Activated CD8-positive, alpha-beta T cell treated with anti-CD3 and anti-CD28 coated beads, Interleukin-2, amount 10 ng/mL, durations not matched to agents 7 days and 5 days (primary cell): Measurements from ENCODE around the gene DUSP7. TPM values are rescaled to one million over a fixed set of nuclear protein-coding genes. Genes with fewer than 3 reads are reported as not detected.

ENCODE experiments used
- ATAC-seq: fragments of 150-1000 bp; cut with Tn5 transposase; one replicate; pipeline ENCODE4 v1.10.0; 2021; ENCODE audit warnings: moderate library complexity
- CTCF ChIA-PET: fragments of 350-600 bp; sonication (Branson Sonifier 250); formaldehyde crosslinking; loops from one replicate; lab custom pipeline; 2021; ENCODE audit warnings: antibody characterized with exemption; lab: Charles Lee
- POLR2A ChIA-PET: fragments of 350-600 bp; sonication (Branson Sonifier 250); formaldehyde crosslinking; loops from one replicate; lab custom pipeline; 2021; ENCODE audit warnings: antibody characterized with exemption; lab: Charles Lee
- DNase-seq: peaks from one replicate; pipeline ENCODE4 v3.0.0-alpha.2; 2020
- H3K27ac Mint-ChIP-seq: one replicate; pipeline ENCODE4 v1.8.0; 2021; ENCODE audit warnings: mild to moderate bottlenecking, mixed read lengths
- H3K27me3 Mint-ChIP-seq: one replicate; pipeline ENCODE4 v1.8.0; 2021; ENCODE audit warnings: low read depth, mixed read lengths
- H3K36me3 Mint-ChIP-seq: one replicate; pipeline ENCODE4 v1.8.0; 2021; ENCODE audit warnings: low read depth, mixed read lengths
- H3K4me1 Mint-ChIP-seq: one replicate; pipeline ENCODE4 v1.8.0; 2021; ENCODE audit warnings: low read depth, mixed read lengths
- H3K4me3 Mint-ChIP-seq: one replicate; pipeline ENCODE4 v1.8.0; 2021; ENCODE audit warnings: mild to moderate bottlenecking, mixed read lengths
- H3K9me3 Mint-ChIP-seq: one replicate; pipeline ENCODE4 v1.8.0; 2022; ENCODE audit warnings: mixed read lengths; ENCODE audit not compliant: insufficient read depth
- total RNA-seq, 2 experiments: library from RNA; stranded (reverse); gene quantifications; one replicate each; pipeline ENCODE4 v1.2.3, GENCODE V29; 2021

Gene DUSP7
- total RNA-seq, 2 experiments from 2014 or later, result 37.4 to 39.1 TPM

DNA sequence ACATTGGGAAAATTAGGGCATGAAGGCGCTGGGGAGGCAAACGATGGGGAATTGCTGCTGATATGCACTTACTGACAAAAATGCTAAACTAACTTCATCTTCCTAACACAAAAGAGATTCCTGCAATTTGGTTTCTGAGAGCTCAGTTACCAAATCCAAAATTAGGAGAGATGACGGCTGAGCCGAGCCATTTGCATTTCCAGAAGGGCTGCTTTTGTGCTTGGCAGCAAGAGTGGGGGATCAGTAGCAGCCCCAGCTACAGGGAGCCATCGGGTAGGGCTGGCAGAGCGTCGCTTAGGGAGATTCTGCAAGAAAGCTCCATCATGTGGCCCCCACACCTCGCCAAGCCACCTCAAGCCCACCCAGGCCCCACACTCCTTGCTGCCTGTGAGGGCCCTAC lies 16.1 kb upstream of the DUSP7 start:
- POLR2A ChIA-PET, result no interaction called here
- DNase-seq, result no peak

GRCh38 chr3:52072020-52072419 lies 15.6 kb upstream of the DUSP7 start:
- H3K27ac Mint-ChIP-seq, result no peak overlapping the region
- H3K36me3 Mint-ChIP-seq, result peaks cover 6% of the 10 kb centered on the region
- DNase-seq, result no peak
- ATAC-seq, result no peak
- CTCF ChIA-PET, result no interaction called here
- peaks cover 11% of the 10 kb centered on the region for H3K4me1 Mint-ChIP-seq
- no peaks in the 10 kb centered on the region for H3K27me3 Mint-ChIP-seq
- H3K4me3 Mint-ChIP-seq, result no peak overlapping the region
- POLR2A ChIA-PET, result no interaction called here
- no peaks in the 10 kb centered on the region for H3K9me3 Mint-ChIP-seq

More for the DNA sequence above, 16.1 kb upstream of the DUSP7 start:
- CTCF ChIA-PET, result no interaction called here
- H3K9me3 Mint-ChIP-seq, result no peaks in the 10 kb centered on the region
- no peak overlapping the region for H3K27ac Mint-ChIP-seq
- H3K36me3 Mint-ChIP-seq, result peaks cover 6% of the 10 kb centered on the region
- H3K27me3 Mint-ChIP-seq, result no peaks in the 10 kb centered on the region
- no peak for ATAC-seq
- H3K4me3 Mint-ChIP-seq, result no peak overlapping the region
- H3K4me1 Mint-ChIP-seq, result peaks cover 11% of the 10 kb centered on the region

DNA sequence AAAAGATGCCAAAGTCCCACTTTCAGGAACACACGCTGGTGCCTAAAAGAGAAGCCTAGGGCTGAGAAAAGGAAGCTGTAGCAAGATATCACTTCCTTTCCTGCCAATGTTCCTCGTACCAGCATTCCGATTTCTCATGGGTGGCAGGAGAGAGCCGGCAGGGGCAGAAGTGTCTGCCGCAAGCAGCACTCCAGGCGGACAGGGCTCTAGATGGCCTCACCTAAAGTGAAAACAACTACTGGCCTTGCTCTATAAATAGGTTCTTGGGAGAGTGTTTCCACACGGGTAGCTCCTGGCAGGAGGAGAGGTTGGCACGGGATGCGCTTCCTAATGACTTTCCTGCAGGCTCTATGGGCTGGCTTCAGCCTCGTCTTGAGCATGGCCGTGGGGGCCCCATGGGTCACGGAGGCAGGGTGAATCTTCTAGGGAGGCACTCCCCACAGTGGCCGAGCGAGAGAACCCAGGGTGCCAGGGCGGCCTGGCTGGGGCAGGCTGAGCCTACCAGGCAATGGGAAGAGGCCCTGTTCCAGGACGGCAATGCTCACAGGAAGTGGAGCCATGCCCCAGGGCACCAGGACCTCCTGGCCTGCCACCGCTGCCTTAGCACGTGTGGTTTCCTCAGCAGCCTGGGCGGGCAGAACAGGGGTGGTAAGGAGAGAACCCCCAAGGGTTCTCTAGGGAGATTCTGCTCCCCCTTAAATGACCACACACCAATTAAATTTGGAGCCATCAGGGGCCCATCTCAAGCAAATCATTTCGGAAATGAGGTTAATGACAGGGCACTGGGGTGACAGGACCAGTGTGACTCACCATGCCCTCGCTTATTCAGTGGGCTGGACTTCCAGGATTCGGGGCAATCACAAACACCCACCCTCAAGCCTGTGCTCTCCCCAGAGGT lies 14.6 kb upstream of the DUSP7 start:
- CTCF ChIA-PET, result interaction anchor here (1.3 kb wide), 1 partner anchor 11 kb away, joined by 3 read pairs; no protein-coding TSS in a partner anchor

DNA sequence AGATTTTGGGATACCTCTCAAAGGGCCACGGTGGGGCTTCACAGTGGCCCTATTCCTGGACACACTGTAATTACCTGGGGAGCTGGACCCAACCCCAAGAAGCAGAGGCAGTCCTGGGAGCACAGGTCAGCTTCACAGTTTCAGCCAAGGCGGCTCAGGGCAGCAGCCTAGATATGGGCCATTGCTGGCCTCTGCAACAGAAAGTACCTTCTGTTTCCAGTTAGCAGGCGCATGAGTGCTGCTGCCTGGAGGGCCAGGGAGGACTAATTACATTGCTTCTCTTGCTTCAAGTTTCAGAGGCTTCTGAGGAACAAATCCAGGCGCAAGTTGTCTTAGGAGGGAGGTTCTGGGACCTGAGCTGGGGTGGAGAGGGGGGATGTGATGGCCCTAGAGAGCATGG lies 13.5 kb upstream of the DUSP7 start:
- H3K4me1 Mint-ChIP-seq, result peaks cover 11% of the 10 kb centered on the region
- peaks cover 6% of the 10 kb centered on the region for H3K36me3 Mint-ChIP-seq
- DNase-seq (no peak), ATAC-seq (no peak)
- H3K4me3 Mint-ChIP-seq, result no peak overlapping the region
- no peaks in the 10 kb centered on the region for H3K9me3 Mint-ChIP-seq
- ChIA-PET POLR2A (no interaction called here), CTCF (interaction anchor here (1.3 kb wide), 1 partner anchor 10 kb away, joined by 3 read pairs; no protein-coding TSS in a partner anchor)
- no peak overlapping the region for H3K27ac Mint-ChIP-seq
- no peaks in the 10 kb centered on the region for H3K27me3 Mint-ChIP-seq

More for the DNA sequence above, 14.6 kb upstream of the DUSP7 start:
- no peak overlapping the region for H3K4me3 Mint-ChIP-seq
- H3K27ac Mint-ChIP-seq, result no peak overlapping the region
- no peaks in the 10 kb centered on the region for H3K9me3 Mint-ChIP-seq
- H3K36me3 Mint-ChIP-seq, result peaks cover 6% of the 10 kb centered on the region
- H3K27me3 Mint-ChIP-seq, result no peaks in the 10 kb centered on the region
- H3K4me1 Mint-ChIP-seq, result peaks cover 11% of the 10 kb centered on the region
- ATAC-seq (no peak), DNase-seq (no peak)
- POLR2A ChIA-PET, result no interaction called here

DNA sequence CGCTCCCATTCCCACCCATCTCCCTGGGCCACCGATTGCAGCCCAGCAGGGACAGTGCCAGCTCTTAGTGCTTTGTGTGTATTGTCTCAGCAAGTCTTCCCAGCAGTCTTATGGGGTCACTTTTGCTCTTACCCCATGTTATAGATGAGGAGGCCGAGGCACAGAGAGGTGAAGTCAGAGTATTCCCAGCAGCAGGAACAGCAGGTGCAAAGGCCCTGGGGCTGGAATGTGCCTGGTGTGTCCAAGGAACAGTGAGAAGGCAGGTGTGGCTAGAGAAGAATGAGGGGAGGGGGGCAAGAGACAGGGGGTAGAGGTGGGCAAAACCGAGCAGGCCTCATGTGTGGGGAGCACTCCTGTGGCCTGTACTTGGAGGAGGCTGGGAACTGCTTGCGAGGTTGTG lies 12.8 kb upstream of the DUSP7 start:
- Mint-ChIP-seq H3K4me3 (no peak overlapping the region), H3K4me1 (peaks cover 11% of the 10 kb centered on the region), H3K27me3 (no peaks in the 10 kb centered on the region), H3K27ac (peak overlapping the region; percentile 10), H3K36me3 (peaks cover 3% of the 10 kb centered on the region), H3K9me3 (no peaks in the 10 kb centered on the region)
- ATAC-seq (no peak), DNase-seq (no peak)
- POLR2A ChIA-PET, result no interaction called here
- CTCF ChIA-PET, result no interaction called here

DNA sequence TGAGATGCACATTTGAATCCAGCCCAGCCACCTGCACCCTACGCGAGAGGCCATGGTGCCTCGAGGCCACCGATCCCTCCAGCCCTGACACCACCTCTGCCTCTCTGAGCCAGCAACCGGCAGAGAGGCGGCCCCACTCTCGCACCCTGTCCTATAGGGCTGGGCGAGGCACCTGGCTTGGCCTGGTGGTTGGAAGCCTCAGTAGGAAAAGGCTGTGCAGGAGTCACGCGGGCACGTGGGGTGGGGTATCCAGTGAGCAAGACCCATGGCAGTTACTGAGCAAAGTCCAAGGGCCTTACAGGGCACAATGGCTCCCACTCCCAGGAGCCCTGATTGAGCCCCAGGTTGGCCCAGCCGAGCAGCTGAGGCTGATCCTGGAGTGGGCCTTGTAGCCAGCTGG lies 12.4 kb upstream of the DUSP7 start:
- CTCF ChIA-PET, result no interaction called here
- ATAC-seq, result no peak
- DNase-seq, result no peak
- Mint-ChIP-seq H3K27ac (no peak overlapping the region), H3K27me3 (no peaks in the 10 kb centered on the region), H3K4me3 (no peak overlapping the region), H3K4me1 (peaks cover 11% of the 10 kb centered on the region), H3K9me3 (no peaks in the 10 kb centered on the region), H3K36me3 (no peaks in the 10 kb centered on the region)
- POLR2A ChIA-PET, result no interaction called here

- Mint-ChIP-seq H3K9me3 (no peaks in the 10 kb centered on the region), H3K27ac (no peak overlapping the region), H3K36me3 (no peaks in the 10 kb centered on the region), H3K4me3 (no peak overlapping the region), H3K4me1 (peaks cover 11% of the 10 kb centered on the region), H3K27me3 (no peaks in the 10 kb centered on the region)
- POLR2A ChIA-PET, result no interaction called here
- CTCF ChIA-PET, result interaction anchor here (1.4 kb wide), 1 partner anchor 54 kb away, joined by 5 read pairs; no protein-coding TSS in a partner anchor
- DNase-seq (no peak), ATAC-seq (no peak)
Measured at GRCh38 chr3:52068055-52068571, 11.7 kb upstream of the DUSP7 start.

- peaks cover 14% of the 10 kb centered on the region for H3K4me1 Mint-ChIP-seq
- no peak overlapping the region for H3K4me3 Mint-ChIP-seq
- DNase-seq, result no peak
- no peak overlapping the region for H3K27ac Mint-ChIP-seq
- CTCF ChIA-PET, result interaction anchor here (1.4 kb wide), 1 partner anchor 54 kb away, joined by 5 read pairs; no protein-coding TSS in a partner anchor
- H3K27me3 Mint-ChIP-seq, result no peaks in the 10 kb centered on the region
- no peaks in the 10 kb centered on the region for H3K9me3 Mint-ChIP-seq
- ATAC-seq, result no peak
- POLR2A ChIA-PET, result no interaction called here
- H3K36me3 Mint-ChIP-seq, result no peaks in the 10 kb centered on the region
Measured at GRCh38 chr3:52067526-52067925, 11.2 kb upstream of the DUSP7 start.

GRCh38 chr3:52067046-52067445 lies 10.7 kb upstream of the DUSP7 start:
- Mint-ChIP-seq H3K9me3 (no peaks in the 10 kb centered on the region), H3K4me3 (no peak overlapping the region), H3K27ac (no peak overlapping the region), H3K36me3 (no peaks in the 10 kb centered on the region), H3K27me3 (no peaks in the 10 kb centered on the region), H3K4me1 (peaks cover 9% of the 10 kb centered on the region)
- no peak for DNase-seq
- CTCF ChIA-PET, result interaction anchor here (1.4 kb wide), 1 partner anchor 55 kb away, joined by 5 read pairs; no protein-coding TSS in a partner anchor
- POLR2A ChIA-PET, result interaction anchor here (0.6 kb wide), 1 partner anchor 241 kb away, joined by 3 read pairs; no protein-coding TSS in a partner anchor
- ATAC-seq, result no peak

DNA sequence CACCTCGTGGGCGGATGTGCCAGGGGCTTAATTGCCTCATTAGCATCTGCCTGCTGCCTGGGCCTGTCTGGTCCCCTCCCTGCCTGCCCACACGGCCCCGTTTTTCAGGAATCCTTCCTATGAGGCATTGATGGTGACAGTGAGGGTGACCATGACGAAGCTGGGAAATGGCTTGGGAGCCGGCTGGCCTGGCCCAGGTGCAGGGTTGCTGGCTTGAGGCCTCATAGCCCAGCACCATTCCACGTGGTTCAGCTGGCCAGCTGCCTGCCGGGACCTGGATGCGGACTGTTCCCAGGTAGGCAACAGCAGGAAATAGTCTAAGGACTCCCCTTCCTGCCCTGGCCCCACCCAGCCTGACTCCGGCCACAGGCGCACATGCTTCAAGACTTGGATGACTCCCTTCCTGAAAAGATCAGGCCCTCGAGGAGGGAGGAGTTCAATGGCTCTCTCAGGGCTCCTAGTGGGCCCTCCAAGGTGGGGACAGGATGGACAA lies 8.9 kb upstream of the DUSP7 start:
- POLR2A ChIA-PET, result interaction anchor here (1.3 kb wide), 1 partner anchor 9 kb away, joined by 4 read pairs; the partner anchor contains the start of gene DUSP7
- no peaks in the 10 kb centered on the region for H3K9me3 Mint-ChIP-seq
- no peak for DNase-seq
- CTCF ChIA-PET, result interaction anchor here (1.6 kb wide), 1 partner anchor 9 kb away, joined by 5 read pairs; the partner anchor contains the start of gene DUSP7
- no peaks in the 10 kb centered on the region for H3K36me3 Mint-ChIP-seq
- no peak for ATAC-seq
- H3K4me3 Mint-ChIP-seq, result no peak overlapping the region
- peaks cover 3% of the 10 kb centered on the region for H3K4me1 Mint-ChIP-seq
- H3K27me3 Mint-ChIP-seq, result no peaks in the 10 kb centered on the region
- H3K27ac Mint-ChIP-seq, result no peak overlapping the region

DNA sequence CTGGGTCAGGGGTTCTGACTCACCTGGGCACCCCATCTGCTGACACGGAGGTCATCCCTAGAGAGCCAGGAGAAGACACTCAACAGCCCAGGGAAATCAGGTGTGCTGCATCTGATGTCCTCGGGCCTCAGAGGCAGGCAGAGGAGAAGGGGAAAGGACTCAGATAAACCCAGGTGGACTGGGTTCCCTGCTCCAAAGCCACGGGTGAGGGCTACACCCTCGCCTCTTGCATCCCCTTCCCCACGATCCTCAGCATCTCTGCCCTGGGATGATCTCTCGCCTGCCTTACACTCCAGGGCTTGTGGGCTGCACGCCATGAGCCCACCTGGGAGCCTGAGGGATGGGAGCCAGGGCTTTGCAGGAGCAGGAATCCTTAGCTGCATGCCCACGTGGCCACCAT lies 8.2 kb upstream of the DUSP7 start:
- ATAC-seq (no peak), DNase-seq (no peak)
- no peaks in the 10 kb centered on the region for H3K9me3 Mint-ChIP-seq
- no peak overlapping the region for H3K4me3 Mint-ChIP-seq
- H3K36me3 Mint-ChIP-seq, result no peaks in the 10 kb centered on the region
- peaks cover 3% of the 10 kb centered on the region for H3K4me1 Mint-ChIP-seq
- ChIA-PET POLR2A (no interaction called here), CTCF (interaction anchor here (1.6 kb wide), 1 partner anchor 8 kb away, joined by 5 read pairs; the partner anchor contains the start of gene DUSP7)
- H3K27me3 Mint-ChIP-seq, result no peaks in the 10 kb centered on the region
- H3K27ac Mint-ChIP-seq, result no peak overlapping the region
